T-helper 1 cell treated with Interleukin-12 subunit alpha and Interleukin-12 subunit beta and Interleukin-4 antibody, amounts not matched to agents 30 μg/mL and 1 μg/mL, for 36 hours (primary cell): ENCODE results near the gene GALNT18.
"Not testable (repeated sequence)": the region's sequence is repeated elsewhere in the genome, so short reads cannot be mapped to it uniquely, and the experiment has no call there.

Experiments
- H3K27ac Mint-ChIP-seq: one replicate; pipeline ENCODE4 v1.8.0; 2021; ENCODE audit warnings: mild to moderate bottlenecking, mixed read lengths
- H3K27me3 Mint-ChIP-seq: one replicate; pipeline ENCODE4 v1.8.0; 2021; ENCODE audit warnings: low read depth, mixed read lengths
- H3K36me3 Mint-ChIP-seq: one replicate; pipeline ENCODE4 v1.8.0; 2021; ENCODE audit warnings: low read depth, mixed read lengths
- H3K4me1 Mint-ChIP-seq: one replicate; pipeline ENCODE4 v1.8.0; 2021; ENCODE audit warnings: low read depth, mixed read lengths
- H3K4me3 Mint-ChIP-seq: one replicate; pipeline ENCODE4 v1.8.0; 2021; ENCODE audit warnings: mild to moderate bottlenecking, moderate library complexity, mixed read lengths
- H3K9me3 Mint-ChIP-seq: one replicate; pipeline ENCODE4 v1.8.0; 2021; ENCODE audit warnings: mixed read lengths

Gene GALNT18

DNA sequence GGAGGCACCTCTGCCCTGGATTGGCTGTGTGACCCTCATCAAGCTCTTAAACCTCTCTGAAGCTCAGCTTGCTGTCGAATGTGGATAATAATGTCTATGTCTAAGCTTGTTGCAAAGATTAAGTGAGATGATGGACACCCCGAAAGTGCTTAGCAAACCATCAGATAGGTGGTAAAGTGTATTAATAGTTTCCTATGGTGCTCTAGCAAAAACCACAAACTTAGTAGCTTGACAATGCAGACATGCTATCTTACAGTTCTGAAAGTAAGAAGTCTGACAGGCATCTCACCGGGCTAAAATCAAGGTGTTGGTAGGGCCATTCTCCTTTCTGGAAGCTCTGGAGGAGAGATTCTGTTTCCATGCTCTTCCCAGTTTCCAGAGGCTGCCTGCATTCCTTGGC, 162.2 kb downstream of the GALNT18 start:
- H3K27ac Mint-ChIP-seq = no peak overlapping the region
- H3K4me1 Mint-ChIP-seq = no peaks in the 10 kb centered on the region
- H3K4me3 Mint-ChIP-seq = no peak overlapping the region
- no peaks in the 10 kb centered on the region for H3K9me3 Mint-ChIP-seq
- no peaks in the 10 kb centered on the region for H3K27me3 Mint-ChIP-seq
- no peaks in the 10 kb centered on the region for H3K36me3 Mint-ChIP-seq

DNA sequence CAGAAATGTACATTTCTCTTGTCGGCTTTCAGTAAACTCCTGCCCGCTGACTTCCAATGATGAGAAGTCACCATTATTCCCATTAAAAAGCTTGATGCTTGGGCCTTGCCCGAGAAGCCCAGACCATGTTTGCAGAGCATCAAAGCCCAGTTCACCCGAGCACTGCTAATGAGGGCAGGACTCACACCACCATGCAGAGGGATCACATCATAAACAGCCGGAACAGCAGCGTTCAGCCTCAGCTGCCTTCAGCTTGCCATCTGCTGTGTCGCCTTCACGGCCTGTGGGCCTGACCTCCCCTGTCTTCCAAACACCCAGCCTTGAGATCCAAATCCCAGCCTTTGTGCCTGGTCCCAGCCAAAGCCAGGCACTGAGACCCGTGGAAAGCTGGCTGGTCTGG, 163.3 kb downstream of the GALNT18 start:
- no peak overlapping the region for H3K27ac Mint-ChIP-seq
- H3K27me3 Mint-ChIP-seq = no peaks in the 10 kb centered on the region
- no peaks in the 10 kb centered on the region for H3K4me1 Mint-ChIP-seq
- H3K4me3 Mint-ChIP-seq = no peak overlapping the region
- H3K36me3 Mint-ChIP-seq = no peaks in the 10 kb centered on the region
- H3K9me3 Mint-ChIP-seq = no peaks in the 10 kb centered on the region

DNA sequence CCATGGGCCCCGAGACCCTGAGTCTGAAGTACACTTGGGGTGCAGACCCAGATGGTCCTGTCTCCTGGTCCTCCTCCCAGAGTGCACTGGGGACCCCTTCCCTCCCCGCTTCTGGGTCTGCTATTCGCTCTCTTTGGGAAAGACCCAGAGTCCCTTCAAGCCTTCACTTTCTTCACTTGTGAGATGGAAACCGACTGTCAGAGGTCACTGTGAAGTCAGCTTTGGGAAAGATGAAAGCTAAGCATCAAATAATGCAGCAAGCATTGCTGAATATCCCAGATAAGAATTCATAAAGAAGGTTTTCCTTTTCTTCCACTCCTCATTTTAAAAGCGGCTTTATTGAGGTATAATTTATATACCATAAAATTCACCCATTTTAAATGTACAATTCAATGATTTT, 163.8 kb downstream of the GALNT18 start:
- H3K4me1 Mint-ChIP-seq = no peaks in the 10 kb centered on the region

DNA sequence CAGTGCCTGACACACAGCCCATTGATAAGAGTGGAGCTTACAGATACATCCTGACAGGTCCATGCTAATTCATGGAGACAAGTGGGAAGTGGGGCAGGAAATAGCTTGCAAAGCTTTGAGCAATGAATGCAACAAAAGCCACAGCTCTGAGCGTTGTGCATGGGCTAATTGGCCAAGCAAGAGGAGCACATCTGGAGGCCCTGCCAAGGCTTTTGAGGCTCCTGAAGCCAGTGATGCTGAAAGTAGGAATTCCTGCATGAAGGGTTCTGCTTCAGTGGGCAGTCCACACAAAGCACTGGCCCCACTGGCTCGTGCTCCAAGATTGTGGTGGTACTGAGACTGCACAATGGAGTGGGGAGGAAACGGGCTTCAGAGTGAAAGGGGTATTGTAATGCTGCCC, 164.9 kb downstream of the GALNT18 start:
- H3K27ac Mint-ChIP-seq = no peak overlapping the region
- H3K4me3 Mint-ChIP-seq = no peak overlapping the region
- H3K9me3 Mint-ChIP-seq = no peaks in the 10 kb centered on the region
- H3K4me1 Mint-ChIP-seq = no peaks in the 10 kb centered on the region
- H3K27me3 Mint-ChIP-seq = no peaks in the 10 kb centered on the region
- no peaks in the 10 kb centered on the region for H3K36me3 Mint-ChIP-seq

More for the DNA sequence above, 163.8 kb downstream of the GALNT18 start:
- Mint-ChIP-seq H3K9me3 (no peaks in the 10 kb centered on the region), H3K27me3 (no peaks in the 10 kb centered on the region), H3K36me3 (no peaks in the 10 kb centered on the region), H3K27ac (no peak overlapping the region), H3K4me3 (no peak overlapping the region)

DNA sequence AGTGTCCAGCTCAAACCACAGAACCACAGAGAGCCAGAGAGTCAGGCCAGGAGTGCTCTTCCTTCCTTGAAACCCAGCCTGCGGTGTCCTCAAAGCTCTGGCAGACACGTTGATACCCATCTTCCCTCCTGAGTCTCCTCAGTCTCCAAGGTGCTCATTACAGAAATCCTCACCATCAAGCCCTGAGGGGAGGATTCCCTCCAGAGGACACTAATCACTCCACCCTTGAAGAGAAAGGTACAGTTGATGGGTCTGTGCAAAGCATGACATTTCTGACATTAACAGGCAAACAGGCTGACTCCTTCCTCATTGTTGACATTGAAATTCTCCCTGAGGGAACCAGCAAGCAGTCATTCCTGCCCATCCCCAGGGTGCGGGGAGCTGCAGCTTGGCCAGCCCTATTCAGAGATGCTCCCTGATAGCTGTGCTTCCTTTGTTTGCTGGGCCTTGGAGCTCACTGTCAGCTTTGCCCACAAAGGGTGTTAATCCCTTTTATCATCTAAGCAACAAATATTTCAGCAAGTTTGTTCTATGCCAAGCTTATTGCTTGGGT, 167.1 kb downstream of the GALNT18 start:
- H3K4me1 Mint-ChIP-seq = peaks cover 2% of the 10 kb centered on the region
- H3K27me3 Mint-ChIP-seq = no peaks in the 10 kb centered on the region

DNA sequence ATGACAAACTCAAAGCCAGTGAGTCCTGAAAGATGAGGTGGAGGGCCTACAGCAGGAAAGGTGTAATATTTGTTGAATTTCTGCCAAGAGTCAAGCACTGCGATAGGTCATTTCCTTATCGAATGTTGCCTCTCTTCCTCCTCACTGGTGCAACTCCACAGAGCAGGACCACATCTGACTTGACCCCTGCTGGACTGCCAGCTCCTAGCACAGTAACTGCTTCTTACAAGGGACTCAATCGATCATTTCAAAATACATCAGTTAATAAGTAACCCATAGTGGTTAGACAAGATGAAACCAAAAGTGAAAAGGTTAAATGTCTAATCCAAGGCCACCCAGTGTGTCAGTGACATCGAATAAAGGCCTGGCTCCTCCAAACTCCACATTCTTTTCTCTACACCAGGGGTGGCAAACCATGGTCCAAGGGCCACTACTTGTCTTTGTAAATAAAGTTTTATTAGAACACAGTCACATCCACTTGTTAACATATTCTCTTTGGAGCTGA, 170.3 kb downstream of the GALNT18 start:
- no peaks in the 10 kb centered on the region for H3K36me3 Mint-ChIP-seq
- no peaks in the 10 kb centered on the region for H3K27me3 Mint-ChIP-seq

More for the DNA sequence above, 167.1 kb downstream of the GALNT18 start:
- Mint-ChIP-seq H3K4me3 (no peak overlapping the region), H3K36me3 (no peaks in the 10 kb centered on the region), H3K9me3 (no peaks in the 10 kb centered on the region), H3K27ac (no peak overlapping the region)

DNA sequence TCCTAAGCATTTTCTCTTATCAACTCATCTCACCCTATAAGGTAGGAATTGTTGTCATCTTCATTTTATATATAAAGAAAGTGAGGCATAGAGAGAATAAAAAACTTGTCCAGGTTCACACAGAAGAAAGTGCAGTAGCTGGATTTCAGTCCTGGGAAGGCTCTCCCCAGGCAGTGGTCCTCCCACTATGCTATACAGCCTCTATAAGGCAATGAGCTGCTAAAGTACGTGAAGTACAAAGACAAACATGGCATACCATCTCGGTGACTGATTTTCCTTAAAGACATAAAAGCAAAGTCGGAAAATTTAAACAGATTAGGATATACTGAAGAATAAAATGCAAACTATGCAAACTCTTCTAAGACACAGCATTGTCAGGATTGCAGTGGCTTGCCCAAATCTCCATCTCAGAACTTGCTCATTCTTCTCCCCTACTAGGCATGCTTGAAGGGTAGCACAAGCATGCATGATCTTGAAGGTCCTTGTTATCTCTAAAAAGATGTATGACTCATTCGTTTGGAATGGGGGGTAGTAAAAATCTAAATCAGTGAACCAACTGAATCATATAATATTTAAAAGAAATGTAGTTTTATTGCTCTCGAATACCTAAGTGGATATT, 171.0 kb downstream of the GALNT18 start:
- Mint-ChIP-seq H3K27me3 (no peaks in the 10 kb centered on the region), H3K4me3 (no peak overlapping the region), H3K36me3 (no peaks in the 10 kb centered on the region), H3K27ac (no peak overlapping the region), H3K4me1 (peaks cover 6% of the 10 kb centered on the region), H3K9me3 (no peaks in the 10 kb centered on the region)

More for the DNA sequence above, 170.3 kb downstream of the GALNT18 start:
- no peaks in the 10 kb centered on the region for H3K9me3 Mint-ChIP-seq
- no peak overlapping the region for H3K4me3 Mint-ChIP-seq
- peaks cover 6% of the 10 kb centered on the region for H3K4me1 Mint-ChIP-seq
- H3K27ac Mint-ChIP-seq = no peak overlapping the region

DNA sequence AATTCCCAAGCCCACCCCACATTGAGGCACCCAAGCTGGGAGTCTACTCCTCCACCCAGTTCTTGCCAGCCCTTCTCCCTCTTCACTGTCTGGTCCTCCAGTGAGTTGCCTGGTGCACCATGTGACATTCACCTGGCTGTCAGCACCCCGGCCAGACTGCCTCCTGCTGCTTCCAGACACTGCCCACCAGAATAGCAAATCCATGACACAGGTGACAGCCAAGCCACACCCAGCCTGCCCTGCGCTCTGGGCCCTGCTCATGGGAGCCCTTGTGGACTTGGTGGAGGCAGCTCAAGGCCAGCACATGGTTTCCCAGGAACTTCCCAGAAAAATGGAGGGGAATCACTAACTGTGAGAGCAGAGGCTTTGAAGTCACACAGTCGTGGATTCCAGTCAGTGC, 172.5 kb downstream of the GALNT18 start:
- Mint-ChIP-seq H3K27me3 (no peaks in the 10 kb centered on the region), H3K36me3 (no peaks in the 10 kb centered on the region), H3K4me3 (no peak overlapping the region), H3K27ac (no peak overlapping the region), H3K9me3 (no peaks in the 10 kb centered on the region), H3K4me1 (peaks cover 6% of the 10 kb centered on the region)

DNA sequence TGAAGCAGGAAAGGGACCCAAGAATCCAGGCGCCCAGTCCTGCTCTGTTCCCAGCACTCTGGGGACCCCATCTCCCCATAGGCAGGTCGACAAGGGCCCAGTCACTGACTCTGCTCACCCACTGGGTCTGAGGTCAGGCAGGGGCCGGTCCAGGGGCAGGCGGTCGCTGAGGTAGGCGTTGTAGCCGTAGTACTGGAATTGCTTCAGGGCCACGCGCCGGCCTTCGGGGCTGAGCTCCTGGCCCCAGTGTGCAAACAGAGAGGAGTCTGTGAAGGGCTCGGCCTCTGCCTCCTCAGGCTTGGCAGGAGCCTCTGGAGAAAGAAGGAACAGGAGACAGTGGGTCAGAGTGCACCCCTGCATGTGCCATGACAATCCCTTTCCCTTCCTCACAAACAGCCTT, 173.2 kb downstream of the GALNT18 start:
- Mint-ChIP-seq H3K27ac (no peak overlapping the region), H3K36me3 (no peaks in the 10 kb centered on the region), H3K4me3 (no peak overlapping the region), H3K4me1 (peaks cover 6% of the 10 kb centered on the region), H3K9me3 (no peaks in the 10 kb centered on the region), H3K27me3 (no peaks in the 10 kb centered on the region)

DNA sequence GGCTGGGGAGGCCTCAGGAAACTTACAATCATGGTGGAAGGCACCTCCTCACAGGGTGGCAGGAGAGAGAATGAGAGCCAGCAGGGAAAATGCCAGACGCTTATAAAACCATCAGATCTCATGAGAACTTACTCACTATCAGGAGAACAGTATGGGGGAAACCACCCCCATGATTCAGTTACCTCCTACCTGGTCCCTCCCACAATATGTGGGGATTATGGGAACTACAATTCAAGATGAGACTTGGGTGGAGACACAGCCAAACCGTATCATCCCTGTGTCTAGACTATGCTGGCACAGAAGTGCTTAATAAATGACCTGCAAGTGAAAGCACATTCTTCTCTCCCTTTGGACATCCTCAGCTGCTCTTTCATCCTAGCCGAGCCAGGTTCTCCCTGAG, 174.2 kb downstream of the GALNT18 start:
- not testable (repeated sequence) for H3K36me3 Mint-ChIP-seq, H3K4me3 Mint-ChIP-seq, H3K27ac Mint-ChIP-seq, H3K27me3 Mint-ChIP-seq, H3K4me1 Mint-ChIP-seq, H3K9me3 Mint-ChIP-seq

DNA sequence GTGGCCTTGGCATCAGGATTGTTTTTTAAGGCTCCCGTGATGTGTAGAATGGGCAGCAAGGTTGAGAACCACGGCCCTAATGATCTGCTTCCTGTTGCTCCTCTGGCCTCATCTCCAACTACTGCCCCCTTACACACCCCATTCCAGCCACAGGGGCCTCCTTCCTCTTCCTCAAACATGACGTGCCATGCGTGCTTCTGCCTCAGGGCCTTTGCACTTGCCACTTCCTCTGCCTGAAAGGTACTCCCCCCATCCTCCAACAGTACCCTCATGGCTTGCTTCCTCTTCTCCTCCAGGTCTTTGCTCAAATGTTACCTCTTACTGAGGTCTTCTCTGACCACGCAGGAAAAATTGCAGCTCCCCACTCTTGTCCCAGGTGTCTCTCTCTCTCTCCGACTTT, 174.8 kb downstream of the GALNT18 start:
- peaks cover 6% of the 10 kb centered on the region for H3K4me1 Mint-ChIP-seq
- no peaks in the 10 kb centered on the region for H3K9me3 Mint-ChIP-seq
- H3K4me3 Mint-ChIP-seq = no peak overlapping the region
- no peak overlapping the region for H3K27ac Mint-ChIP-seq
- H3K36me3 Mint-ChIP-seq = no peaks in the 10 kb centered on the region
- H3K27me3 Mint-ChIP-seq = no peaks in the 10 kb centered on the region

DNA sequence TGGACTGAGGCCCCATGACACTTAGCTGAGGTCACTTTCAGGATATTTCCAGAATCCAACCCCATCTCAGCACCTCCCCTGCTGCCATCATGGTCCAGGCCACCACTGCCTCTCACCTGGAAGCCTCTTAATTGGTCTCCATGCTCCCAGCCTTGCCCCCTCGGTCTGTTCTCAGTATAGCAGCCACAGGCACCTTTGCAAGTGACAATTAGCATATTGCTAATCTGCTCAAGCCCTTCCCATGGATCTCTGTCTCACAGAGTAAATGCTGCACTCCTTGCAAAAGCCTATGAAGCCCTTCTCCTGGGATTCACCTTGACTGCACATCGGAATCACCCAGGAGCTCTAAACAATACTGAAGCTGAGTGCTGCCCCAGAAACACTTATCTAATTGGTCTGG, 175.2 kb downstream of the GALNT18 start:
- no peaks in the 10 kb centered on the region for H3K36me3 Mint-ChIP-seq
- H3K4me3 Mint-ChIP-seq = no peak overlapping the region
- H3K4me1 Mint-ChIP-seq = peaks cover 6% of the 10 kb centered on the region
- H3K27ac Mint-ChIP-seq = no peak overlapping the region
- no peaks in the 10 kb centered on the region for H3K9me3 Mint-ChIP-seq
- H3K27me3 Mint-ChIP-seq = no peaks in the 10 kb centered on the region

DNA sequence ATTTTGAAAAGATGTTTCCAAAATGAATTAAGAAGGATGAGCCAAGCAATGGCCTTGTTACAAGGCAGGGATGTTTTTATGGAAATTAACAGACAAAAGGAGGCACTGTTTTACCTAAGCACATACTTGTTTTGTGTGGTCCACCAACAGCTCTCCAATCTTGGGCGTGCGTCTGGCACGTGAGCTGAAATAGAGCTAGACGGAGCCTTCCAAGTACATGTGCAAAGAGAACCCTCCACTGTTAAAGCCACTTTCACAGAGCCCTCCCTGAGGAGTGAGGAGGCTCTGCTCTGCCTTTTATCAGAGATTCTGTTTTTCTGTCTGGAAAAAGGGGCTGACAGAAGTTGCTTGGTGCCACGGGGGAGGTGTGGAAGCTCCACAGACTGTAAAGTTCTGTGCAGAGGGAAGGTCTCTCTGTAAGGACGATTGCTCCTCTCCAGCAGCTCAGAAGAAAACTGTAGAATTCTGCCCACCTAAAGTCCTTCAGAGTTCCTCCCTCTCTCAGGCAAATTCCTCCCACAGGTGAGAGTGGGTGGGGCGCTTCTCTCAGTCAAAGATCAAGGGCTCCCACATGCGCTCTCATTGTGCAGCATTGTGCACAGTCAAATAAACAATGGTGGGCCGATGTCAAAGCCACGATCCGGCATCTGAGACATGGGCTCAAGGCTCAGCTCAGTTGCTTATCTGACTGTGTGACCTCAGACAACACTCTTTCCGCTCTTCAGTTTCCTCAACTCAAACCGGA, 176.2 kb downstream of the GALNT18 start:
- no peak overlapping the region for H3K4me3 Mint-ChIP-seq
- no peaks in the 10 kb centered on the region for H3K36me3 Mint-ChIP-seq
- H3K27me3 Mint-ChIP-seq = no peaks in the 10 kb centered on the region
- H3K9me3 Mint-ChIP-seq = no peaks in the 10 kb centered on the region
- no peak overlapping the region for H3K27ac Mint-ChIP-seq
- peaks cover 5% of the 10 kb centered on the region for H3K4me1 Mint-ChIP-seq

DNA sequence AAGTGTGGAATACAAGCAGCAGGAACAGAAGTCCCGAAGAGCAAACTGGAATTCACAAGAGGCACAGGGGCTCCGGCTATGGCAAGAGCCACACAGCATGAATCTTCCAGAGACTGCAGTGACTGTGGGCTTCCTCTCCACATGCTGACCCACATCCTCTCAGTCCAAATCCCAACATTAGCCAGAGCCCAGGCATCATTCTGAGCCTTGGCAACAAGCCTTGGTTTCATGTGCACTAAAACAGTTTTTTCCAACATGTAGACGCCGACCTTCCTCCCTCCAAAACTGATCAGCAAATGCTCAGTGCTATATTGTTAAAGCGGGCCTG, 177.0 kb downstream of the GALNT18 start:
- Mint-ChIP-seq H3K4me1 (peaks cover 5% of the 10 kb centered on the region), H3K36me3 (no peaks in the 10 kb centered on the region), H3K4me3 (no peak overlapping the region), H3K27ac (no peak overlapping the region), H3K9me3 (no peaks in the 10 kb centered on the region), H3K27me3 (no peaks in the 10 kb centered on the region)

DNA sequence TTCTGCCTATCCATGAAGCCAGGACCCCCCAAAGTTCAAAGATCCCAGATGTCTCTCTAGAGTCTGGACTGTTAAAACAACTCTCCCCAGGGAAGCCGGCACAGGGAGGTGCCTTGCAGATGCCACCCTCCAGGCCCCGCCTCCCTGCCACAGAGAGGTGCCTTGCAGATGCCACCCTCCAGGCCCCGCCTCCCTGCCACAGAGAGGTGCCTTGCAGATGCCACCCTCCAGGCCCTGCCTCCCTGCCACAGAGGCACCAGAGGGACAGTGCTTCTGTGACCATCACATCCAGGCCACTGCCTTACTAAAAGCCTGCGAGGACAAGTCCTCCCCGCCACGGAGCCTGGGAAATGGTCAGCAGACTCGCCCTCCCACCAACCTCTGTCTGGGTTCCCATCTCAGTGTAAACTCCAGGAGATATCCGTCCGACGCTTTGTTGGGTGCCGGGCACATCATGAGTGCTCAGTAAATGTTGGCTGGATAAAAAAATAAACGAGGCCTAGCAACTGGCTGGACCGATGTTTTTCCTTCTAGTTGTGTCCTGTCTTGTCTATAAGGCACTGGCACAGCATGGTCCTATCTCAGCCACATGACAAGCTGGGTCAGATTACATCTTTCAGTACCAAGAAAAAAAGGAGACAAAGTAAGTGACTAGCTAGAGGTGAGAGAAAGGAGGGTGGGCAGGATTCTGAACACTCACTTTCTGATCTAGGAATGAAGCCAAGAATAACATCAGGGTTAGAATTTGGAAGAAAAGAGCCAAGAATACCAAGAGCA, 177.6 kb downstream of the GALNT18 start:
- H3K4me1 Mint-ChIP-seq = peaks cover 5% of the 10 kb centered on the region
- H3K36me3 Mint-ChIP-seq = no peaks in the 10 kb centered on the region
- H3K4me3 Mint-ChIP-seq = no peak overlapping the region
- H3K27ac Mint-ChIP-seq = no peak overlapping the region
- no peaks in the 10 kb centered on the region for H3K27me3 Mint-ChIP-seq
- H3K9me3 Mint-ChIP-seq = no peaks in the 10 kb centered on the region
